ENCODE data around the gene KRT84. TPM values are rescaled to one million over a fixed set of nuclear protein-coding genes. Genes with fewer than 3 reads are reported as not detected.

Gene KRT84
- total and polyA plus RNA-seq, 11 donors: not detected

DNA sequence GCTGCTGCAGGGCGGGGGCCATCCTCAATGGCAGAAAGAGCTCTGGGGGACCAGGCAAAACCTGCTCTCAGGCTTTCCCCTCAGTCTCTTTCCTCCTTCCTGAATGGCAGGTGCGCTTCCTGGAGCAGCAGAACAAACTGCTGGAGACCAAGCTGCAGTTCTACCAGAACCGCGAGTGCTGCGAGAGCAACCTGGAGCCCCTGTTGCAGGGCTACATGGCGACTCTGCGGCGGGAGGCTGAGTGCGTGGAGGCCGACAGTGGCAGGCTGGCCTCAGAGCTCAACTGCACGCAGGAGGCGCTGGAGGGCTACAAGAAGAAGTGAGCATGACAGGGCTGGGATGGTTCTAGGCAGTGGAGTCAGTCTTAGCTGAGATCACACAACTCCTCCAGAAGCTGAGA is 41.3 kb downstream of the KRT84 start:
- TF ChIP-seq, protein P1, sequence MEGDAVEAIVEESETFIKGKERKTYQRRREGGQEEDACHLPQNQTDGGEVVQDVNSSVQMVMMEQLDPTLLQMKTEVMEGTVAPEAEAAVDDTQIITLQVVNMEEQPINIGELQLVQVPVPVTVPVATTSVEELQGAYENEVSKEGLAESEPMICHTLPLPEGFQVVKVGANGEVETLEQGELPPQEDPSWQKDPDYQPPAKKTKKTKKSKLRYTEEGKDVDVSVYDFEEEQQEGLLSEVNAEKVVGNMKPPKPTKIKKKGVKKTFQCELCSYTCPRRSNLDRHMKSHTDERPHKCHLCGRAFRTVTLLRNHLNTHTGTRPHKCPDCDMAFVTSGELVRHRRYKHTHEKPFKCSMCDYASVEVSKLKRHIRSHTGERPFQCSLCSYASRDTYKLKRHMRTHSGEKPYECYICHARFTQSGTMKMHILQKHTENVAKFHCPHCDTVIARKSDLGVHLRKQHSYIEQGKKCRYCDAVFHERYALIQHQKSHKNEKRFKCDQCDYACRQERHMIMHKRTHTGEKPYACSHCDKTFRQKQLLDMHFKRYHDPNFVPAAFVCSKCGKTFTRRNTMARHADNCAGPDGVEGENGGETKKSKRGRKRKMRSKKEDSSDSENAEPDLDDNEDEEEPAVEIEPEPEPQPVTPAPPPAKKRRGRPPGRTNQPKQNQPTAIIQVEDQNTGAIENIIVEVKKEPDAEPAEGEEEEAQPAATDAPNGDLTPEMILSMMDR (IDR thresholded peaks at IDR 0.05): no peak
- no peak for TF ChIP-seq POLR2A (IDR thresholded peaks at IDR 0.05)
- no peak for DNase-seq
- WGBS, 4 donors: 87 to 94% (median 90%) methylated on average over 11 to 12 of the region's 12 CpGs
- Histone ChIP-seq H3K9me3 (peaks cover 0 to 14% (median 3%) of the 10 kb centered on the region in 12 donors), H3K27me3 (peaks cover 0 to 4% (median 0%) of the 10 kb centered on the region in 9 donors), H3K4me3 (no peak overlapping the region), H3K36me3 (no peaks in the 10 kb centered on the region), H3K27ac (no peak overlapping the region), H3K4me1 (peaks cover 0 to 11% (median 0%) of the 10 kb centered on the region in 12 donors)
- intact Hi-C loops (cut with DNase I): no loop called here
- ATAC-seq: no peak

- intact Hi-C loops (cut with DNase I): no loop called here
- TF ChIP-seq, protein P1 (IDR thresholded peaks at IDR 0.05): no peak
- no peak for TF ChIP-seq POLR2A (IDR thresholded peaks at IDR 0.05)
- Histone ChIP-seq H3K27ac (no peak overlapping the region), H3K27me3 (peaks cover 0 to 4% (median 0%) of the 10 kb centered on the region in 9 donors), H3K36me3 (no peaks in the 10 kb centered on the region), H3K9me3 (peaks cover 0 to 14% (median 3%) of the 10 kb centered on the region in 12 donors), H3K4me1 (peaks cover 0 to 11% (median 0%) of the 10 kb centered on the region in 12 donors), H3K4me3 (no peak overlapping the region)
- DNase-seq (no peak), ATAC-seq (no peak)
- WGBS, 4 donors: 75 to 95% (median 91%) methylated on average over 2 of the region's 2 CpGs
These were observed 41.9 kb downstream of the KRT84 start for GRCh38 chr12:52343550-52343949.

DNA sequence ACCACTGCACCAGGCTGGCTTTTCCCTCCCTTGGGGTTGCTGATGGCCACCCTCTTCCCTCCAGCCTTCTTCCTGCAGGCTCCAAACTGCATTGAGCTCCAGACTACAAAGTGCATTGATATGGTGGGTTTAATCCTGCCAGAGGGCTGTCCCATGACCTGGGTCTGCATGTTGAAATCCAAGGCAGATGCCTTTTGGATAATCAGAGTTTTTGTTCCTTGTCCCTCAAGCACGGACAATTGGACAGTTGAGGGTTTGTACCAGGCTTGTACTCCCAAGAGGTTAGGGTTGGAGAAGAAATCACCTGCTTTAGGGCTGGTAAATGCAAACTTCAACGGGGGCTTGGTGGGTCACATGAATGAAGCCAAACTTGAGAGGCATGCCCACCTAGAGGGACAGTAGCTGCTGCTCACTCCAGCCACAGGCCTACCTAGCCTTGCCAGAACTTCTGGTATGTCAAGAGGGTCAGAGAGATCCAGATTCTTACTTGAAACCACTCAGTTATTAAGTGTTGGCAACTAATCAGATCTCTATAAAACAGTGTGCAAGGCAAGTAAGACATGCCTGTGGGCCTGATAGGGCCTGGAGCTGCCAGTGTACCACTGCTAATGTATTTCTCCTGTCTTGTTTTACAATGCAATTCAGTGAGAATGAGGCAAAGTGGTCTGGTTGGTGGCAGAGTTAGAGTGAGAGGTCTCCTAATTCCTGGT is 42.5 kb downstream of the KRT84 start:
- 77 to 89% (median 84%) methylated on average over 2 of the region's 2 CpGs for WGBS, 4 donors
- H3K9me3 ChIP-seq: peaks cover 0 to 14% (median 3%) of the 10 kb centered on the region in 12 donors
- intact Hi-C loops (cut with DNase I): no loop called here
- peaks cover 0 to 4% (median 0%) of the 10 kb centered on the region in 9 donors for H3K27me3 ChIP-seq
- TF ChIP-seq POLR2A (IDR thresholded peaks at IDR 0.05): no peak
- TF ChIP-seq, protein P1 (IDR thresholded peaks at IDR 0.05): no peak
- ATAC-seq (no peak), DNase-seq (no peak)
- H3K27ac ChIP-seq: no peak overlapping the region
- H3K4me3 ChIP-seq: no peak overlapping the region
- H3K4me1 ChIP-seq: peaks cover 0 to 11% (median 0%) of the 10 kb centered on the region in 12 donors
- H3K36me3 ChIP-seq: no peaks in the 10 kb centered on the region

- Histone ChIP-seq H3K36me3 (no peaks in the 10 kb centered on the region), H3K4me1 (peaks cover 0 to 3% (median 0%) of the 10 kb centered on the region in 12 donors), H3K27me3 (peaks cover 0 to 4% (median 0%) of the 10 kb centered on the region in 9 donors), H3K27ac (no peak overlapping the region), H3K9me3 (peaks cover 0 to 32% (median 7%) of the 10 kb centered on the region in 12 donors), H3K4me3 (no peak overlapping the region)
- WGBS, 4 donors: 88 to 92% (median 90%) methylated on average over 12 to 14 of the region's 14 CpGs
- DNase-seq (no peak), ATAC-seq (no peak)
- TF ChIP-seq POLR2A (IDR thresholded peaks at IDR 0.05): no peak
- TF ChIP-seq, protein P1 (IDR thresholded peaks at IDR 0.05): no peak
- intact Hi-C loops (cut with DNase I): no loop called here
These were observed 44.3 kb downstream of the KRT84 start for GRCh38 chr12:52341066-52341580.
